HG02840 (cell line): ENCODE results near the gene TMEM141.
"Not testable (repeated sequence)": the region's sequence is repeated elsewhere in the genome, so short reads cannot be mapped to it uniquely, and the experiment has no call there.

Experiments used
- ATAC-seq: cut with Tn5 transposase; IDR thresholded peaks from one replicate; pipeline ENCODE4 v1.9.1; 2021; ENCODE audit warnings: mild to moderate bottlenecking, moderate library complexity, moderate number of reproducible peaks; ENCODE audit not compliant: unreplicated experiment, low FRiP score

TMEM141 gene

GRCh38 chr9:136829981-136830885, 39.1 kb downstream of the TMEM141 start:
- no peak for ATAC-seq

DNA sequence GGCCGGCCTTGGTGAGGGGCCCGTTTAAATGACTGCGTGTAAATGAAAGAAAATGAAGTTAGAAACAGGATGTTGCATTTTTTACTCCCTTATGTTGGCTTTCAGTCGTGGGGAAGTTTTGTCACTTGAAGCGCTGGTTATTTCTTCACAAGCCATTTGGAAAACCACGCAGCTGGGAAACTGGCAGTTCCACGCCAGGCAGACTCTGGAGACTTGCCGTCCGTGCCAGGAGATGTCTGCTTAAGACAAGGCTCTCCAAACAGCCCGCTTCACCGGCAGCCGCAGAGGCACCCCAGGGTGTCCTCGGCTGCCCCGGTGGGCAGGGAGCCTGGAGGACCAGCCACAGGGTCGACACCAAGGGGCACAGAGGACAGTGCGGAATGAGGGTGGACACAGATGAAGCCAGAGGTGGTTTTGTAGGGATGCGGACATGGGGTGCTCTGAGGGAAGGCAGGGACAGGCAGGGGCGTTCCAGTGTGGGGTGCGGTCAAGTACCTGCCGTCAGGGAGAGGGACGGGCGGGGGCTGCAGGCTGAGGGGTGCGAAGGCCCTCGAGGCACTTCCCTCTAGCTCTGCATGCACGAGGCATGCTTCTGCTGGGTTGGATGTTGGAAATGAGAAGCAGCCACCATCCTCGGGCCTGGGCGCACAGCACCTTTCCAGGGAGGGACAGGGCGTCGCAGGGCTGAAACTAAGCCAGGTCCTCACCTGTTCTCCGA, 40.0 kb downstream of the TMEM141 start:
- no peak for ATAC-seq

- no peak for ATAC-seq
Measured at GRCh38 chr9:136831720-136832104, 40.6 kb downstream of the TMEM141 start.

GRCh38 chr9:136832581-136832980, 41.4 kb downstream of the TMEM141 start:
- no peak for ATAC-seq

- not testable (repeated sequence) for ATAC-seq
Measured at GRCh38 chr9:136833381-136834048, 42.4 kb downstream of the TMEM141 start.

DNA sequence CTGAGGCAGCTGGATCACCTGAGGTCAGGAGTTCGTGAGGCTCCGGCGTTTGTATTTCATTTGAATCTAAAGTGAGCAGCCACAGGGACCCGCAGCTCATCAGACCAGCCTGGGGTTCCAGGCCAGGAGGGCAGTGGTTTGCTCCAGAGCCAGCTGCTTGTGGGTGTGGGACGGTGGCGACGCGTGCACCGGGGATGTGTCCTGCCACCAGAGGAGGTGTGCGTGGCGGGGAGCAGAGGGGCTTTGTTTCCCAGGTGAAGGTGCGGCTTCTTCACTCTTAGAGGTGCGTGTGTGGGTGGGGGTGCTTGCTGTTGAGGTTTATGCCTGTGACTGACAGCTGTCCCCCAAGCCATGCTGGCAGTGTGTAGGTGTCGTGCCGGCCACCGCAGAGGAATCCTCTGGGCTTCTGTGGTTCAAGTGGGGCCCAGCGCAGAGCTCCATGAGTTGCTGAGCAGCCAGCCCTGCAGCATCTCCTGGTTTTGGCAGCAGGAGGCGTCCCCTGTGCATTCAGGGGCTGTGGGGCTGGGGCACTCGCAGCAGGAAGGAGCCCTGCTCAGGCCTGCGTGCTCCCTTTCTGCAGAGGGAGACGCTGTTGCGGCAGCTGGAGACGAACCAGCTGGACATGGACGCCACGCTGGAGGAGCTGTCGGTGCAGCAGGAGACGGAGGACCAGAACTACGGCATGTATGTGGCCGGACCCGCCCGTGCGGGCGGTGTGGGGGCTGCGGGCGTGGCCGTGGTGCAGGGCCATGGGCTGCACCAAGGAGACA, 44.2 kb downstream of the TMEM141 start:
- ATAC-seq = no peak

- ATAC-seq = no peak
Measured at GRCh38 chr9:136835932-136836904, 45.1 kb downstream of the TMEM141 start.

- no peak for ATAC-seq
Measured at GRCh38 chr9:136837146-136837855, 46.2 kb downstream of the TMEM141 start.

DNA sequence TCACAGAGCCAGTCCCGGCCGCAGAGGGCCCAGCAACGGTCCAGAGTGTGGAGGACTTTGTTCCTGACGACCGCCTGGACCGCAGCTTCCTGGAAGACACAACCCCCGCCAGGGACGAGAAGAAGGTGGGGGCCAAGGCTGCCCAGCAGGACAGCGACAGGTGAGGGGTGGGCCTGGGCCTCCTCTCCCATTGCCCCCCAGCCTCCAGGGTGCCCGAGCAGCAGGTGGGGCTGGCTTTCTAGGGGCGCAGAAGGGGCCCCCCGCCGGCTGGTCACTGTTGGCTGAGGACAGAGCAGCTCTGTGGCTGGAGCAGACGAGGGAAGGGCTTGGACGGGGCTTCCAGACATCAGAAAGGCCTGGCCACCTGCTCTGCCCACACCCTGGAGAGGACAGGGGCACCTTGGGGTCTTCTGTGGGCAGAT, 46.7 kb downstream of the TMEM141 start:
- ATAC-seq = not testable (repeated sequence)

DNA sequence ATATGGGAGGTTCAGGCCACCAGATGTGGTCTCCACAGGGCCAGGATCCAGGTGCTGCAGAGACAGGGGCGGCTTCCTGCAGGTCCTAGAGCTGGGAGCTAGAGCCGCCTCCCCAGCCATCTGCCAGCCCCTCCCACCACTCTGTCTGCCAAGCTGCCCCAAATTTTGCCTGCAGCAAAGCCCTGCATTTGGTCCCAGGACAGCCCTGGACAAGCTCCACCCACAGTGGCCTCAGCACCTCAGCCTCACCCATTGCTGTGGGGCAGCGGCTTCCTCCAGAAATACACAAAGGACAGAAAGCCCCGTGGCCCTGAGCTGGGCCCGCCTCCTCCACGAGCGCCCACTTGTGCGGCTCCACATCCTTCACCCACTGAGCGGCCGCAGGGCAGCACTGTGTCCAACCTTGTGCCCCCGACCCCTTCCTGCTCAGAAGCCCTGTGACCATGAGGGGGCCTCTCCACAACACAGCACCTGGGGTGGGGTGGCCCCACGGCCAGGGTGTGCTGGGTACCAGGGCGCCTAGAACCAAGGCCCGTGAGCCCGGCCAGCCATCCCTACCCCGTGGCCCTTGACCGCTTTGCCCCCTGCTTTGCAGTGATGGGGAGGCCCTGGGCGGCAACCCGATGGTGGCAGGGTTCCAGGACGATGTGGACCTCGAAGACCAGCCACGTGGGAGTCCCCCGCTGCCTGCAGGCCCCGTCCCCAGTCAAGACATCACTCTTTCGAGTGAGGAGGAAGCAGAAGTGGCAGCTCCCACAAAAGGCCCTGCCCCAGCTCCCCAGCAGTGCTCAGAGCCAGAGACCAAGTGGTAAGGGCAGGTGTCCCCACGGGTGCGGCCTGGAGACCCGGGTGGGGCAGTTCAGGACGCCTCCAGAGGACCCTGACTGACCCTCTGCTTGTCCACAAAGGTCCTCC, 47.4 kb downstream of the TMEM141 start:
- no peak for ATAC-seq

DNA sequence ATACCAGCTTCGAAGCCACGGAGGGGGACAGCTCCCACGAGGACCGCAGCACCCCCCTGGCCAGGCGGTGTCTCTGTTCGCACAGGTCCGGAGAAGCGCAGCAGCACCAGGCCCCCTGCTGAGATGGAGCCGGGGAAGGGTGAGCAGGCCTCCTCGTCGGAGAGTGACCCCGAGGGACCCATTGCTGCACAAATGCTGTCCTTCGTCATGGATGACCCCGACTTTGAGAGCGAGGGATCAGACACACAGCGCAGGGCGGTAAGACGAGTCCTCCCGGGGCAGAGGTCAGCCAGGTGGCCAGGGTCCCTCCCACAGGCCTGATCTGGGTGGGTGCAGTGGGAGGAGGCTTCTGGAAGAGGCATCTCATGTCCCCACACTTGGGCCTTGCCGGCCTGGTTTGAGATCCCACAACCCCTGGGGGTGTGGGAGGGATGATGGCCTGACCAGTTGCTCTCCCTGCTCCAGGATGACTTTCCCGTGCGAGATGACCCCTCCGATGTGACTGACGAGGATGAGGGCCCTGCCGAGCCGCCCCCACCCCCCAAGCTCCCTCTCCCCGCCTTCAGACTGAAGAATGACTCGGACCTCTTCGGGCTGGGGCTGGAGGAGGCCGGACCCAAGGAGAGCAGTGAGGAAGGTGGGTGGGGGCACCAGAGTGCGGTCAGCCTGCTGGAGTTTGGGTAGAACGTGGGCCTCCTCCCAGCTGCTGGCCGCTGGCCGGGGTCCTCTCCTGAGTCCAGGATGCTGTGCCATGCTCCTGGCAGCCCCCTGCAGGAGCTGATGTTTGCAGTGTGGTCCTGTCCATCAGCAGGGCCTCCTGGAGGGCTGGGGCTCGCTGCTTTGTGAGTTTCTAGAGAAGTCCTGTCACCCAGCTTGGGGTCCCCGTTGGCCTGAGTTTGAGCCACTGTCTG, 48.3 kb downstream of the TMEM141 start:
- ATAC-seq = no peak

- ATAC-seq = no peak
Measured at GRCh38 chr9:136840140-136840876, 49.2 kb downstream of the TMEM141 start.

- ATAC-seq = no peak
Measured at GRCh38 chr9:136840877-136841645, 49.9 kb downstream of the TMEM141 start.

DNA sequence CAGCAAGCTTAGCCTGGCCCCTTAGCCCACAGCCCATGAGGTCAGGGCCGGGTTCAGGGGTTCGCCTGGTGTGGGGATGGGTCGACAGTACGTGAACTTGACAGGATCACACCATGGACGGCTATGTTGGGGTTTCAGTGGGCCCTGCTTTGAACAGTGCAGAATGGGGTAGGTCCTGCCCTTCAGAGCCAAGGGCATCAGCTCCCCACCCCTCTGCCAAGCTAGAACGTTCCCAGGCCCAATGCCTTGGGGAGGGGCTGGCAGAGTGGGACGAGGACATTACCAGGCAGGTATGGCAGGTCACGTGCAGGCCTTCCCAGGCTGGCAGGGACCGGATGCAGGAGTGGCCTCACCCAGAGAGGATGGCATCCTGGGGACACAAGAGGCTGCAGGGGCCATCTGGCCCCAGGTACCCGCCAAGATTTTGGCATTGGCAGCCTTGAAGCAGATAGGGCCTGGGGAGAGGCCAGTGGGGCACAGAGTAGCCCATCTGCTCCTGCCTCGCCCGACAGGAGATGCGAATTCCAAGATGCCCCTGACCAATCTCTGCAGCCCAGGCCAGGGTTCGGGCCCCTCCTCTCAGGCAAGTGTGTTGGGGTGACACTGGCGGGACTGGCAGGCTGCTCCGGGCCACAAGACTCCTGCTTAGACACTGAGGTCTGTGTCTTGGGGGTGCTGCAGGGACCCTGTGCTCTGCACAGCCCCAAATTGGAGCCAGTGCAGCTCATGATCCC, 50.7 kb downstream of the TMEM141 start:
- not testable (repeated sequence) for ATAC-seq
